ENCODE measurements around the gene VANGL1. TPM values are rescaled to one million over a fixed set of nuclear protein-coding genes. Genes with fewer than 3 reads are reported as not detected.

Gene VANGL1
- total RNA-seq, 1 experiment from 2014 or later, result 13.6 TPM

DNA sequence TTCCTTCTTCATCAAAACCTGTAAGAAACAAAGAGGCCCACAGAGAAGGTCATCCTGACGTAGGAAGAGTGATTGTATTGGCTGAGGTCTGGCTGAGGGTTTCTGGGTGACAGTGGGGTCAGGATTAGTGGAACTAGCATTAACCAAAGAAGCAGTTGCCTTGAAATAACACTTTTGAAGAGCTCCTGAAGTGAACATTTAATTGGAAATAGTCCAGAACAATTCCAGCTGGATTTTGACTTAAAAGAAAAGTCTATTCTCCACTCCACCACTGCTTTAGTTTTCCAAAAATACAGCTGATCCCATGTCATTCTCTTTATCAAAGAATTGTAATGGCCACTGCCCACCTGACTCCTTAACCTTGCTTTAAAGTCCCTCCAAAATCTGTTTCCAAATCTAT lies 99.0 kb downstream of the VANGL1 start:
- Histone ChIP-seq H2BK5ac (ENCODE audit: insufficient read length, low read length) (no peak overlapping the region), H2AK5ac (ENCODE audit: insufficient read length, low read length) (no peak overlapping the region), H2AFZ (ENCODE audit: low read length) (no peak overlapping the region), H3K27ac (ENCODE audit: insufficient read length, low read depth, low read length) (no peak overlapping the region), H3K14ac (ENCODE audit: insufficient read depth, low read length) (no peak overlapping the region), H3K79me2 (ENCODE audit: insufficient read depth, low read length) (no peaks in the 10 kb centered on the region), H2BK120ac (ENCODE audit: low read depth, low read length, poor library complexity, severe bottlenecking) (no peak overlapping the region), H3K4me2 (ENCODE audit: insufficient read depth, insufficient read length, low read length) (no peak overlapping the region), H4K8ac (replicated peaks; ENCODE audit: insufficient read length, low read depth, low read length) (no peak overlapping the region), H3T11ph (ENCODE audit: low read length) (no peak overlapping the region), H3K27me3 (ENCODE audit: insufficient read depth, low read length) (no peaks in the 10 kb centered on the region), H4K5ac (ENCODE audit: insufficient read length, low read depth, low read length) (no peak overlapping the region), H4K20me1 (ENCODE audit: control insufficient read depth, insufficient read depth, insufficient read length) (no peaks in the 10 kb centered on the region), H3K4ac (ENCODE audit: low read depth, low read length) (no peak overlapping the region), H2BK12ac (ENCODE audit: insufficient read length, low read depth, low read length) (no peak overlapping the region), H3K18ac (ENCODE audit: insufficient read length, low read depth, low read length) (no peak overlapping the region), H4K91ac (ENCODE audit: insufficient read length, low read depth, low read length) (no peak overlapping the region), H3K4me1 (ENCODE audit: insufficient read depth, low read length) (no peaks in the 10 kb centered on the region; the same call in 1 of the 2 replicates), H2BK20ac (ENCODE audit: low read depth, low read length, poor library complexity, severe bottlenecking) (no peak overlapping the region), H3K56ac (ENCODE audit: insufficient read length, low read depth, low read length) (no peak overlapping the region), H3K23ac (ENCODE audit: insufficient read length, low read depth, low read length) (no peak overlapping the region), H2BK15ac (ENCODE audit: low read depth, low read length) (no peak overlapping the region), H3K79me1 (ENCODE audit: insufficient read depth, low read depth, low read length, poor library complexity, severe bottlenecking) (no peaks in the 10 kb centered on the region), H3K9ac (ENCODE audit: extremely low read depth, insufficient read length, low read length) (no peak overlapping the region), H3K9me3 (ENCODE audit: control insufficient read depth, low read depth, low read length) (no peaks in the 10 kb centered on the region), H3K23me2 (ENCODE audit: insufficient read length, low read depth, low read length, poor library complexity, severe bottlenecking) (no peaks in the 10 kb centered on the region)
- DNase-seq, result no peak
- Mint-ChIP-seq H3K36me3 (ENCODE audit: insufficient read depth in 1 of 3, low read depth in 3 of 3) (no peaks in the 10 kb centered on the region), H3K27me3 (ENCODE audit: low read depth) (peaks cover 1% of the 10 kb centered on the region; the same call in 1 of the 2 replicates), H3K4me1 (peaks cover 18 to 22% of the 10 kb centered on the region in 2 experiments), H3K27ac (no peak overlapping the region), H3K4me3 (no peak overlapping the region), H3K9me3 (no peaks in the 10 kb centered on the region)
- WGBS (ENCODE audit: extremely low coverage, insufficient read length, low lambda C conversion rate), result no CpG with 5 or more reads among the region's 1 CpG
- TF ChIP-seq, protein P1, sequence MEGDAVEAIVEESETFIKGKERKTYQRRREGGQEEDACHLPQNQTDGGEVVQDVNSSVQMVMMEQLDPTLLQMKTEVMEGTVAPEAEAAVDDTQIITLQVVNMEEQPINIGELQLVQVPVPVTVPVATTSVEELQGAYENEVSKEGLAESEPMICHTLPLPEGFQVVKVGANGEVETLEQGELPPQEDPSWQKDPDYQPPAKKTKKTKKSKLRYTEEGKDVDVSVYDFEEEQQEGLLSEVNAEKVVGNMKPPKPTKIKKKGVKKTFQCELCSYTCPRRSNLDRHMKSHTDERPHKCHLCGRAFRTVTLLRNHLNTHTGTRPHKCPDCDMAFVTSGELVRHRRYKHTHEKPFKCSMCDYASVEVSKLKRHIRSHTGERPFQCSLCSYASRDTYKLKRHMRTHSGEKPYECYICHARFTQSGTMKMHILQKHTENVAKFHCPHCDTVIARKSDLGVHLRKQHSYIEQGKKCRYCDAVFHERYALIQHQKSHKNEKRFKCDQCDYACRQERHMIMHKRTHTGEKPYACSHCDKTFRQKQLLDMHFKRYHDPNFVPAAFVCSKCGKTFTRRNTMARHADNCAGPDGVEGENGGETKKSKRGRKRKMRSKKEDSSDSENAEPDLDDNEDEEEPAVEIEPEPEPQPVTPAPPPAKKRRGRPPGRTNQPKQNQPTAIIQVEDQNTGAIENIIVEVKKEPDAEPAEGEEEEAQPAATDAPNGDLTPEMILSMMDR (conservative IDR thresholded peaks at IDR 0.05), result no peak

Data from H9 (cell line).